Measurements from ENCODE around the gene ORM2. TPM values are rescaled to one million over a fixed set of nuclear protein-coding genes. Genes with fewer than 3 reads are reported as not detected.

ORM2 gene
- total RNA-seq, 4 donors from 2014 or later: not detected

DNA sequence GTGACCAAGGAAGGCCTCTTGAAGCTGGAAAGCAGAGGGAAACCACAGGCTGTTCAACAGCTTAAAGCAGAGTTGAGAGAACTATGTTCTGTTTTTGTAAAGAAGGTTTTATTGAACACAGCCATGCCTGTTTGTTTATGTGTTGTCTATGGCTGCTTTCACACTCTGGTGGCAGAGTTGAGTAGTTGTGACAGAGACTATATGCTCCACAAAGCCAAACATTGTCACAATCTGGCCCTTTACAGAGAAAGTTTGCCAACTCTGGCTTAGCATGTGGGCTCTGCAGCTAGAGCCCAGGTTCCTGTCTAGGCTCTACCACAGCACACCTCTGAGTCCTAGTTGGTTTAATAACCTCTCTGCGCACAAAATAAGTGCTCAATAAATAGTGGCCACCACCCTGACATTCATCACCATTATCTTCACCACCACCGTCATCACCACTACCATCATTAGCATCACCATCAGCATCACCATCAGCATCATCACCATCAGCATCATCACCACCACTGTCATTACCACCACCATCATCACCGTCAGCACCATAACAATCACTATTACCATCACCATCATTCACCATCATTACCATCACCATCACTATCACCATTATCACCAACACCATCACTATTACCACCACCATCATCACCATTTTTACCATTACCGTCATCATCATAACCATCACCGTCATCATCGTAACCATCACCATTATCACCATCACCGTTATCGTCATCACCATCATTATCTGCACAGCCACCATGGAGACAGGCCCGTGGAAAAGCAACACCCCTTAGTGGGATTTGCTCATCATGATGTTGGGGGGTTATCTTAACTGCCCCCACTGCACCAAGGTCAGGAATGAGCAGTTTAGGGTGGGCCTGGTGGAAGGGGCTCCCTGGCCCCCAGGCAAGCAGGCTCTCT lies 39.8 kb downstream of the ORM2 start:
- TF ChIP-seq, protein P1, sequence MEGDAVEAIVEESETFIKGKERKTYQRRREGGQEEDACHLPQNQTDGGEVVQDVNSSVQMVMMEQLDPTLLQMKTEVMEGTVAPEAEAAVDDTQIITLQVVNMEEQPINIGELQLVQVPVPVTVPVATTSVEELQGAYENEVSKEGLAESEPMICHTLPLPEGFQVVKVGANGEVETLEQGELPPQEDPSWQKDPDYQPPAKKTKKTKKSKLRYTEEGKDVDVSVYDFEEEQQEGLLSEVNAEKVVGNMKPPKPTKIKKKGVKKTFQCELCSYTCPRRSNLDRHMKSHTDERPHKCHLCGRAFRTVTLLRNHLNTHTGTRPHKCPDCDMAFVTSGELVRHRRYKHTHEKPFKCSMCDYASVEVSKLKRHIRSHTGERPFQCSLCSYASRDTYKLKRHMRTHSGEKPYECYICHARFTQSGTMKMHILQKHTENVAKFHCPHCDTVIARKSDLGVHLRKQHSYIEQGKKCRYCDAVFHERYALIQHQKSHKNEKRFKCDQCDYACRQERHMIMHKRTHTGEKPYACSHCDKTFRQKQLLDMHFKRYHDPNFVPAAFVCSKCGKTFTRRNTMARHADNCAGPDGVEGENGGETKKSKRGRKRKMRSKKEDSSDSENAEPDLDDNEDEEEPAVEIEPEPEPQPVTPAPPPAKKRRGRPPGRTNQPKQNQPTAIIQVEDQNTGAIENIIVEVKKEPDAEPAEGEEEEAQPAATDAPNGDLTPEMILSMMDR (IDR thresholded peaks at IDR 0.05): no peak
- TF ChIP-seq EP300 (IDR thresholded peaks at IDR 0.05) (no peak), POLR2A (IDR thresholded peaks at IDR 0.05) (no peak)
- WGBS, 2 donors: 95 to 97% methylated on average over 9 of the region's 9 CpGs
- peaks cover 0 to 77% (median 1%) of the 10 kb centered on the region in 3 donors for H3K36me3 ChIP-seq
- H3K4me1 ChIP-seq: peaks cover 0 to 68% (median 19%) of the 10 kb centered on the region in 4 donors
- no peak overlapping the region for H3K4me3 ChIP-seq
- H3K27me3 ChIP-seq: no peaks in the 10 kb centered on the region
- H3K27ac ChIP-seq: peak overlapping the region in 2 of 4 donors; percentile 50 to 70
- no peak for DNase-seq (ENCODE audit: low spot score in 2 of 2)
- no peaks in the 10 kb centered on the region for H3K9me3 ChIP-seq

DNA sequence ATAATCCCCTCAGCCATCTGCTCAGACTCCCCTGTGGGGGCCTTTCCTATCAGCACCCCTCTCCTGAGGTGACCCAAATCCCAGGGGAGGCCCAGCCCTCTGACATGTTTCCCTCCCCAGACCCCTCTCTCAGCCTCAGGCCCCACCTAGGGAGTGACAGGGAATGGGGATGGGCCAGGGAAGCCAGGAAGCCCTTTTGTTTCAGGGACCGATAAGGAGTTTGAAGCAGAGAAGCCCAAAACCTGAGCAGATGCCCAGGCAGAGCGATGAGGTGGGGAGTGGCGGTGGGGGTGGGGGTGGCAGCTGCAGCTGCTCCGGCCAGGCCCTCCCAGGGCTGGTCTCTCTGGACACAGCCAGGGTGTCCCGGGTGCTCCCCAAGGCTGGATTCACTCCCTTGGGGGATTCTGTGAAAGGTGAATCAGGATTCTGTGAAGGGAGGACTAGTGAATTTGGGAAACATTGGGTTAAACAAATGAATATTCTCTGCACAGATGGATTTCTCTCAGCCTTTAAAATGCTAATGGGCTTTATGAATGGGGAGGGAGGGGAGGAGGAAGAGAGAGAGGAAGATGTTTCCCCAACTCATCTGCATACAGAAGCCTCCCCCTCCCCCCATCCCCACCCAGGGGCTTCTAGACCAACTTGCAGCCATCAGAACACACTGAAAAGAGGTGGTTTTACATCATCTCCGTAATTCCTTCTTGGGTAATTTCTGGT lies 40.7 kb downstream of the ORM2 start:
- peaks cover 0 to 58% (median 19%) of the 10 kb centered on the region in 4 donors for H3K4me1 ChIP-seq
- no peaks in the 10 kb centered on the region for H3K27me3 ChIP-seq
- TF ChIP-seq EP300 (IDR thresholded peaks at IDR 0.05) (no peak), POLR2A (IDR thresholded peaks at IDR 0.05) (no peak)
- TF ChIP-seq, protein P1 (IDR thresholded peaks at IDR 0.05): no peak
- no peak for DNase-seq (ENCODE audit: low spot score in 2 of 2)
- H3K4me3 ChIP-seq: no peak overlapping the region
- H3K27ac ChIP-seq: peak overlapping the region in 3 of 4 donors; percentile 48 to 70 (median 50)
- WGBS, 2 donors: 63 to 79% methylated on average over 6 of the region's 6 CpGs
- no peaks in the 10 kb centered on the region for H3K9me3 ChIP-seq
- peaks cover 0 to 76% (median 0%) of the 10 kb centered on the region in 3 donors for H3K36me3 ChIP-seq

DNA sequence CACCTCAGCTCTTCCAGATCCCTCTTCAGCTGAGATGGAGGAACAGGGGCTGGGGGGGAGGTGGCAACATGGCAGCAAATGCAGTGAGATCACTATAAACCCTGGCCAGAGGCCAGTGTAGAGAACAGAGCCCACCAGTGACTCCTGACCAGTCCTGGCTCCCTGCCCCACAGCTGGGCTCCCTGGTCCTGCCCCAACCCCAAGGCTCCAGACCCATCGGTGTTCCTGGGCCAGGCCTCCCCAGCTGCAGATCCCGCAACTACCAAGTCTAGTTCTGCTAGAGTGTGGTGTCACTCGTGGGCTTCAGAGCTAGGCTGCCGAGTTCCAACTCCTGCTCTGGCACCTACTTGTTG lies 41.3 kb downstream of the ORM2 start:
- peaks cover 0 to 77% (median 0%) of the 10 kb centered on the region in 3 donors for H3K36me3 ChIP-seq
- WGBS, 2 donors: 50 to 61% methylated on average over 4 of the region's 4 CpGs
- H3K9me3 ChIP-seq: no peaks in the 10 kb centered on the region
- no peak for DNase-seq (ENCODE audit: low spot score in 2 of 2)
- peaks cover 0 to 53% (median 17%) of the 10 kb centered on the region in 4 donors for H3K4me1 ChIP-seq
- TF ChIP-seq POLR2A (IDR thresholded peaks at IDR 0.05) (no peak), EP300 (IDR thresholded peaks at IDR 0.05) (no peak)
- TF ChIP-seq, protein P1 (IDR thresholded peaks at IDR 0.05): no peak
- H3K4me3 ChIP-seq: no peak overlapping the region
- no peaks in the 10 kb centered on the region for H3K27me3 ChIP-seq
- H3K27ac ChIP-seq: peak overlapping the region in 2 of 4 donors; percentile 48 to 70

DNA sequence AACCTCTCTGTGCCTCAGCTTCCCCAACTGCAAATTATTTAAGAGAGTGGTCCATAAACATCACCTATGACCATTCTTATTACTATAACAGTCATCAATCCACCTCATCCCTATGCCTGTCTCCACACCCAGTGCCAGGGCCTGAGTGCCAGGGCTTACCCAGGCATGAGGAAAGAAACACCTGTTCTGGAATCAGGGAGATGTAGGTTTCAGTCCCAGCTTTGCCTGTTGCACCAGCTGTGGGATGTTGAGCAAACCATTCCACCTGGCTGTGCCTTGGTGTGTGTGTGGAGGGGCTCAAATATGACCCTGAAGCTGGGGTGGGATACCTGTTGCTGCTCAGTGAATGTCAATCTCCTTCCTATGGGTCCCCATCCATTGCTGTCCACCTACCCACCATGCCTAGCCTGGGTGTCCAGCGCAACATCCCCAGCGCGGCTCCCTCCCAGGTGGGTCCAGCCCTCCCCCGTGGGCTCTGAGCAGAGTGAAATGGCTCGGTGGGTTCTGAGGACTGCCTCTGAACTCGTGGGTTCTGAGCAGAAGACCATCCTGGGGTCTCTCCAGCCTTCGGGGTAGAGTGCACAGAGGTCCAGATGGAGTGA lies 41.8 kb downstream of the ORM2 start:
- WGBS, 2 donors: 77 to 82% methylated on average over 7 of the region's 7 CpGs
- H3K4me1 ChIP-seq: peaks cover 0 to 49% (median 17%) of the 10 kb centered on the region in 4 donors
- H3K9me3 ChIP-seq: no peaks in the 10 kb centered on the region
- no peak overlapping the region for H3K4me3 ChIP-seq
- peak overlapping the region in 2 of 4 donors; percentile 48 to 70 for H3K27ac ChIP-seq
- no peak for TF ChIP-seq POLR2A (IDR thresholded peaks at IDR 0.05)
- TF ChIP-seq EP300 (IDR thresholded peaks at IDR 0.05): no peak
- TF ChIP-seq, protein P1 (IDR thresholded peaks at IDR 0.05): no peak
- H3K27me3 ChIP-seq: no peaks in the 10 kb centered on the region
- H3K36me3 ChIP-seq: peaks cover 0 to 75% (median 2%) of the 10 kb centered on the region in 3 donors
- no peak for DNase-seq (ENCODE audit: low spot score in 2 of 2)

Data from tibial nerve (tissue), 4 donors.